ENCODE measurements around the gene SLC9A5. TPM values are rescaled to one million over a fixed set of nuclear protein-coding genes. Genes with fewer than 3 reads are reported as not detected.

The SLC9A5 gene
- total and polyA plus RNA-seq, 2 donors = 0.09 to 1.1 TPM

GRCh38 chr16:67283039-67283825 lies 34.5 kb downstream of the SLC9A5 start:
- H3K27me3 ChIP-seq (ENCODE audit: control insufficient read depth in 2 of 2, insufficient read depth in 1 of 2, low read length in 1 of 2) = no peaks in the 10 kb centered on the region
- no peak overlapping the region for H3K27ac ChIP-seq (ENCODE audit: low read depth in 1 of 2, low read length in 1 of 2)
- H3K4me3 ChIP-seq (ENCODE audit: low read length in 2 of 2) = no peak overlapping the region
- peaks cover 3 to 16% of the 10 kb centered on the region in 2 donors for H3K4me1 ChIP-seq (ENCODE audit: control insufficient read depth in 2 of 2, insufficient read depth in 2 of 2, low read length in 2 of 2)
- 98% methylated on average over 7 of the region's 7 CpGs for WGBS
- H3K9me3 ChIP-seq (ENCODE audit: control insufficient read depth in 2 of 2, insufficient read depth in 1 of 2, low read length in 1 of 2) = peaks cover 0 to 4% of the 10 kb centered on the region in 2 donors
- peaks cover 0 to 5% of the 10 kb centered on the region in 2 donors for H3K36me3 ChIP-seq (ENCODE audit: control insufficient read depth in 2 of 2, insufficient read depth in 2 of 2, low read length in 1 of 2)
- no peak for DNase-seq (ENCODE audit: low read depth in 6 of 9, low spot score in 9 of 9)

- peaks cover 0 to 10% of the 10 kb centered on the region in 2 donors for H3K4me1 ChIP-seq (ENCODE audit: control insufficient read depth in 2 of 2, insufficient read depth in 2 of 2, low read length in 2 of 2)
- no peak overlapping the region for H3K4me3 ChIP-seq (ENCODE audit: low read length in 2 of 2)
- H3K9me3 ChIP-seq (ENCODE audit: control insufficient read depth in 2 of 2, insufficient read depth in 1 of 2, low read length in 1 of 2) = peaks cover 0 to 4% of the 10 kb centered on the region in 2 donors
- no peak overlapping the region for H3K27ac ChIP-seq (ENCODE audit: low read depth in 1 of 2, low read length in 1 of 2)
- WGBS = 97% methylated on average over 21 of the region's 21 CpGs
- no peak for DNase-seq (ENCODE audit: low read depth in 6 of 9, low spot score in 9 of 9)
- peaks cover 0 to 5% of the 10 kb centered on the region in 2 donors for H3K36me3 ChIP-seq (ENCODE audit: control insufficient read depth in 2 of 2, insufficient read depth in 2 of 2, low read length in 1 of 2)
- H3K27me3 ChIP-seq (ENCODE audit: control insufficient read depth in 2 of 2, insufficient read depth in 1 of 2, low read length in 1 of 2) = no peaks in the 10 kb centered on the region
These were observed 35.2 kb downstream of the SLC9A5 start for GRCh38 chr16:67283826-67284555.

- H3K4me1 ChIP-seq (ENCODE audit: control insufficient read depth in 2 of 2, insufficient read depth in 2 of 2, low read length in 2 of 2) = peaks cover 0 to 5% of the 10 kb centered on the region in 2 donors
- H3K27me3 ChIP-seq (ENCODE audit: control insufficient read depth in 2 of 2, insufficient read depth in 1 of 2, low read length in 1 of 2) = no peaks in the 10 kb centered on the region
- 93% methylated on average over 34 of the region's 34 CpGs for WGBS
- H3K36me3 ChIP-seq (ENCODE audit: control insufficient read depth in 2 of 2, insufficient read depth in 2 of 2, low read length in 1 of 2) = peaks cover 0 to 5% of the 10 kb centered on the region in 2 donors
- H3K4me3 ChIP-seq (ENCODE audit: low read length in 2 of 2) = no peak overlapping the region
- no peak overlapping the region for H3K27ac ChIP-seq (ENCODE audit: low read depth in 1 of 2, low read length in 1 of 2)
- no peak for DNase-seq (ENCODE audit: low read depth in 6 of 9, low spot score in 9 of 9)
- H3K9me3 ChIP-seq (ENCODE audit: control insufficient read depth in 2 of 2, insufficient read depth in 1 of 2, low read length in 1 of 2) = peaks cover 0 to under 1% of the 10 kb centered on the region in 2 donors
These were observed 36.2 kb downstream of the SLC9A5 start for GRCh38 chr16:67284699-67285646.

- no peaks in the 10 kb centered on the region for H3K27me3 ChIP-seq (ENCODE audit: control insufficient read depth in 2 of 2, insufficient read depth in 1 of 2, low read length in 1 of 2)
- DNase-seq (ENCODE audit: low read depth in 6 of 9, low spot score in 9 of 9) = no peak
These were observed 37.9 kb downstream of the SLC9A5 start for GRCh38 chr16:67286441-67287235.

GRCh38 chr16:67287960-67288359 lies 39.2 kb downstream of the SLC9A5 start:
- DNase-seq (ENCODE audit: low read depth in 6 of 9, low spot score in 9 of 9) = no peak
- Histone ChIP-seq H3K36me3 (ENCODE audit: control insufficient read depth in 2 of 2, insufficient read depth in 2 of 2, low read length in 1 of 2) (peaks cover 0 to 5% of the 10 kb centered on the region in 2 donors), H3K27ac (ENCODE audit: low read depth in 1 of 2, low read length in 1 of 2) (no peak overlapping the region), H3K9me3 (ENCODE audit: control insufficient read depth in 2 of 2, insufficient read depth in 1 of 2, low read length in 1 of 2) (no peaks in the 10 kb centered on the region), H3K4me3 (ENCODE audit: low read length in 2 of 2) (no peak overlapping the region), H3K4me1 (ENCODE audit: control insufficient read depth in 2 of 2, insufficient read depth in 2 of 2, low read length in 2 of 2) (no peaks in the 10 kb centered on the region), H3K27me3 (ENCODE audit: control insufficient read depth in 2 of 2, insufficient read depth in 1 of 2, low read length in 1 of 2) (no peaks in the 10 kb centered on the region)
- 98% methylated on average over 14 of the region's 14 CpGs for WGBS

More at GRCh38 chr16:67286441-67287235, 37.9 kb downstream of the SLC9A5 start:
- peaks cover 0 to 5% of the 10 kb centered on the region in 2 donors for H3K36me3 ChIP-seq (ENCODE audit: control insufficient read depth in 2 of 2, insufficient read depth in 2 of 2, low read length in 1 of 2)
- no peaks in the 10 kb centered on the region for H3K4me1 ChIP-seq (ENCODE audit: control insufficient read depth in 2 of 2, insufficient read depth in 2 of 2, low read length in 2 of 2)
- H3K27ac ChIP-seq (ENCODE audit: low read depth in 1 of 2, low read length in 1 of 2) = no peak overlapping the region
- H3K9me3 ChIP-seq (ENCODE audit: control insufficient read depth in 2 of 2, insufficient read depth in 1 of 2, low read length in 1 of 2) = no peaks in the 10 kb centered on the region
- 97% methylated on average over 28 of the region's 28 CpGs for WGBS
- H3K4me3 ChIP-seq (ENCODE audit: low read length in 2 of 2) = no peak overlapping the region

GRCh38 chr16:67291461-67291860 lies 42.7 kb downstream of the SLC9A5 start:
- Histone ChIP-seq H3K4me3 (ENCODE audit: low read length in 2 of 2) (no peak overlapping the region), H3K27me3 (ENCODE audit: control insufficient read depth in 2 of 2, insufficient read depth in 1 of 2, low read length in 1 of 2) (no peaks in the 10 kb centered on the region), H3K4me1 (ENCODE audit: control insufficient read depth in 2 of 2, insufficient read depth in 2 of 2, low read length in 2 of 2) (no peaks in the 10 kb centered on the region), H3K36me3 (ENCODE audit: control insufficient read depth in 2 of 2, insufficient read depth in 2 of 2, low read length in 1 of 2) (peaks cover 0 to 2% of the 10 kb centered on the region in 2 donors), H3K9me3 (ENCODE audit: control insufficient read depth in 2 of 2, insufficient read depth in 1 of 2, low read length in 1 of 2) (no peaks in the 10 kb centered on the region), H3K27ac (ENCODE audit: low read depth in 1 of 2, low read length in 1 of 2) (no peak overlapping the region)
- DNase-seq (ENCODE audit: low read depth in 6 of 9, low spot score in 9 of 9) = no peak
- 98% methylated on average over 7 of the region's 7 CpGs for WGBS

- H3K9me3 ChIP-seq (ENCODE audit: control insufficient read depth in 2 of 2, insufficient read depth in 1 of 2, low read length in 1 of 2) = no peaks in the 10 kb centered on the region
- no peaks in the 10 kb centered on the region for H3K4me1 ChIP-seq (ENCODE audit: control insufficient read depth in 2 of 2, insufficient read depth in 2 of 2, low read length in 2 of 2)
- no peaks in the 10 kb centered on the region for H3K36me3 ChIP-seq (ENCODE audit: control insufficient read depth in 2 of 2, insufficient read depth in 2 of 2, low read length in 1 of 2)
- 96% methylated on average over 4 of the region's 4 CpGs for WGBS
- no peak for DNase-seq (ENCODE audit: low read depth in 6 of 9, low spot score in 9 of 9)
- no peak overlapping the region for H3K27ac ChIP-seq (ENCODE audit: low read depth in 1 of 2, low read length in 1 of 2)
- no peaks in the 10 kb centered on the region for H3K27me3 ChIP-seq (ENCODE audit: control insufficient read depth in 2 of 2, insufficient read depth in 1 of 2, low read length in 1 of 2)
- H3K4me3 ChIP-seq (ENCODE audit: low read length in 2 of 2) = no peak overlapping the region
These were observed 45.5 kb downstream of the SLC9A5 start for GRCh38 chr16:67294171-67294757.

GRCh38 chr16:67294938-67295361 lies 46.2 kb downstream of the SLC9A5 start:
- Histone ChIP-seq H3K27ac (ENCODE audit: low read depth in 1 of 2, low read length in 1 of 2) (no peak overlapping the region), H3K36me3 (ENCODE audit: control insufficient read depth in 2 of 2, insufficient read depth in 2 of 2, low read length in 1 of 2) (no peaks in the 10 kb centered on the region), H3K27me3 (ENCODE audit: control insufficient read depth in 2 of 2, insufficient read depth in 1 of 2, low read length in 1 of 2) (no peaks in the 10 kb centered on the region), H3K4me1 (ENCODE audit: control insufficient read depth in 2 of 2, insufficient read depth in 2 of 2, low read length in 2 of 2) (no peaks in the 10 kb centered on the region), H3K9me3 (ENCODE audit: control insufficient read depth in 2 of 2, insufficient read depth in 1 of 2, low read length in 1 of 2) (no peaks in the 10 kb centered on the region), H3K4me3 (ENCODE audit: low read length in 2 of 2) (no peak overlapping the region)
- no peak for DNase-seq (ENCODE audit: low read depth in 6 of 9, low spot score in 9 of 9)
- WGBS = 92% methylated on average over 7 of the region's 7 CpGs

Data from thymus (tissue), 11 donors.